GM12873 (cell line): Measurements from ENCODE around the gene CHD3.

Experiments
- CTCF ChIP-seq: IDR thresholded peaks from 2 replicates; pipeline ENCODE4 v1.5.1; 2012; ENCODE audit warnings: low read depth, mild to moderate bottlenecking, moderate library complexity, low read length, control low read depth; ENCODE audit not compliant: insufficient read depth; ENCODE audit errors: missing control alignments

Gene CHD3

GRCh38 chr17:7846765-7847661, 41.6 kb upstream of the CHD3 start:
- no peak for TF ChIP-seq CTCF

GRCh38 chr17:7848131-7848579, 40.4 kb upstream of the CHD3 start:
- TF ChIP-seq CTCF: no peak

- TF ChIP-seq CTCF: no peak
These were observed 39.9 kb upstream of the CHD3 start for GRCh38 chr17:7848739-7849129.

DNA sequence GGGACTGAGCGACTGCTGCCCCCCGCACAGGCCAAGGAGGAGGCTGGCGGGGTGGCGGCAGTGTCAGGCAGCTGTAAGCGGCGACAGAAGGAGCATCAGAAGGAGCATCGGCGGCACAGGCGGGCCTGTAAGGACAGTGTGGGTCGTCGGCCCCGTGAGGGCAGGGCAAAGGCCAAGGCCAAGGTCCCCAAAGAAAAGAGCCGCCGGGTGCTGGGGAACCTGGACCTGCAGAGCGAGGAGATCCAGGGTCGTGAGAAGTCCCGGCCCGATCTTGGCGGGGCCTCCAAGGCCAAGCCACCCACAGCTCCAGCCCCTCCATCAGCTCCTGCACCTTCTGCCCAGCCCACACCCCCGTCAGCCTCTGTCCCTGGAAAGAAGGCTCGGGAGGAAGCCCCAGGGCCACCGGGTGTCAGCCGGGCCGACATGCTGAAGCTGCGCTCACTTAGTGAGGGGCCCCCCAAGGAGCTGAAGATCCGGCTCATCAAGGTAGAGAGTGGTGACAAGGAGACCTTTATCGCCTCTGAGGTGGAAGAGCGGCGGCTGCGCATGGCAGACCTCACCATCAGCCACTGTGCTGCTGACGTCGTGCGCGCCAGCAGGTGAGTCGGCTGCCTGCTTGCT, 39.3 kb upstream of the CHD3 start:
- TF ChIP-seq CTCF: no peak

DNA sequence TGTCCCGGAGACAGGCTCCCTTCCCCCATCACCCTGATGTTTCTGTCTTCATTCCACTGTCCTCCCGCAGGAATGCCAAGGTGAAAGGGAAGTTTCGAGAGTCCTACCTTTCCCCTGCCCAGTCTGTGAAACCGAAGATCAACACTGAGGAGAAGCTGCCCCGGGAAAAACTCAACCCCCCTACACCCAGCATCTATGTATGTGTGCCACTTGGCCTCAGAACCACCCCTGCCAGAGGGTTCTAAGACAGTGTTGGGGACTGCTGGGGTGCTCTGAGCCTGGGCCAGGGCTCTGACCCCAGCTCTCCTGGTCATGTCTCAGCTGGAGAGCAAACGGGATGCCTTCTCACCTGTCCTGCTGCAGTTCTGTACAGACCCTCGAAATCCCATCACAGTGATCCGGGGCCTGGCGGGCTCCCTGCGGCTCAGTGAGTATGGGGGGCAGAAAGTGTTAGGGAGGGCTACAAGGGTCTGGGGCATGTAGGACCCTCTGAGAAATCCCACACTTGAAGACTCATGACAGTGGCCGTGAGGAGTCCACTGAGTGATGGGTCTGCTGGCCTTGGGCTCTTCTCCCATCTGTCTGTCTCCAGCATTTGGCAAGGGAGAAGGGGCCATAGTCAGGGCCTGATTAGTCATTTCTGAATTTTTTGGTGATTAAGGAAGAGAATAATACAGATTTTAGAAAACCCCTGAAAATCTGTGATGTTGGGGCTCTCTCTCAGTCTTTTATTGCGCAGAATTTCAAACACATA, 38.7 kb upstream of the CHD3 start:
- no peak for TF ChIP-seq CTCF

GRCh38 chr17:7850701-7851437, 37.7 kb upstream of the CHD3 start:
- TF ChIP-seq CTCF: no peak
